SK-N-SH treated with all-trans-retinoic acid at 6 μM for 48 hours (cell line): ENCODE data around the gene CAMK2A.

ENCODE experiments used
- ARNTL ChIP-seq: fragments of 450-650 bp; formaldehyde crosslinking; IDR thresholded peaks from 2 replicates; pipeline ENCODE4 v1.5.0; 2020; ENCODE audit warnings: low read depth, mild to moderate bottlenecking, moderate library complexity, borderline replicate concordance
- CREB5 ChIP-seq: fragments of 250-450 bp; sonication (Bioruptor Pico); IDR thresholded peaks from 2 replicates; pipeline ENCODE4 v1.5.1; 2020; ENCODE audit warnings: low read depth, mild to moderate bottlenecking, moderate library complexity
- CSDC2 ChIP-seq: fragments of 250-450 bp; sonication (Bioruptor Pico); IDR thresholded peaks from 2 replicates; pipeline ENCODE4 v1.5.0; 2020; ENCODE audit warnings: mild to moderate bottlenecking, moderate library complexity
- POU6F1 ChIP-seq: fragments of 250-450 bp; sonication (Bioruptor Pico); IDR thresholded peaks from 2 replicates; pipeline ENCODE4 v1.8.0; 2021; ENCODE audit warnings: low read depth, mild to moderate bottlenecking, moderate library complexity, borderline replicate concordance
- PPARA ChIP-seq: fragments of 250-450 bp; sonication (Bioruptor Pico); IDR thresholded peaks from 2 replicates; pipeline ENCODE4 v1.5.0; 2020; ENCODE audit warnings: mild to moderate bottlenecking, borderline replicate concordance
- RARB ChIP-seq: fragments of 250-450 bp; sonication (Bioruptor Pico); IDR thresholded peaks from 2 replicates; pipeline ENCODE4 v1.8.0; 2021; ENCODE audit warnings: mild to moderate bottlenecking, moderate library complexity
- TOX ChIP-seq: fragments of 250-450 bp; sonication (Bioruptor Pico); IDR thresholded peaks from 2 replicates; pipeline ENCODE4 v1.8.0; 2021; ENCODE audit warnings: mild to moderate bottlenecking, moderate library complexity, borderline replicate concordance
- ZNF565 ChIP-seq: fragments of 450-650 bp; formaldehyde crosslinking; conservative IDR thresholded peaks from 2 replicates; pipeline ENCODE4 v1.5.0; 2020; ENCODE audit warnings: low read depth, mild to moderate bottlenecking, moderate library complexity
- TF ChIP-seq, protein P1 (sequence below): fragments of 250-450 bp; sonication (Bioruptor Pico); IDR thresholded peaks from 2 replicates; pipeline ENCODE4 v1.5.1; 2021; ENCODE audit warnings: mild to moderate bottlenecking, moderate library complexity
- TF ChIP-seq, protein P2 (sequence below): fragments of 250-450 bp; sonication (Bioruptor Pico); IDR thresholded peaks from 2 replicates; pipeline ENCODE4 v1.5.0; 2020; ENCODE audit warnings: mild to moderate bottlenecking, moderate library complexity
- TF ChIP-seq, protein P3 (sequence below): fragments of 250-450 bp; sonication (Bioruptor Pico); IDR thresholded peaks from 2 replicates; pipeline ENCODE4 v1.8.0; 2020; ENCODE audit warnings: mild to moderate bottlenecking, moderate library complexity, borderline replicate concordance

DNA sequence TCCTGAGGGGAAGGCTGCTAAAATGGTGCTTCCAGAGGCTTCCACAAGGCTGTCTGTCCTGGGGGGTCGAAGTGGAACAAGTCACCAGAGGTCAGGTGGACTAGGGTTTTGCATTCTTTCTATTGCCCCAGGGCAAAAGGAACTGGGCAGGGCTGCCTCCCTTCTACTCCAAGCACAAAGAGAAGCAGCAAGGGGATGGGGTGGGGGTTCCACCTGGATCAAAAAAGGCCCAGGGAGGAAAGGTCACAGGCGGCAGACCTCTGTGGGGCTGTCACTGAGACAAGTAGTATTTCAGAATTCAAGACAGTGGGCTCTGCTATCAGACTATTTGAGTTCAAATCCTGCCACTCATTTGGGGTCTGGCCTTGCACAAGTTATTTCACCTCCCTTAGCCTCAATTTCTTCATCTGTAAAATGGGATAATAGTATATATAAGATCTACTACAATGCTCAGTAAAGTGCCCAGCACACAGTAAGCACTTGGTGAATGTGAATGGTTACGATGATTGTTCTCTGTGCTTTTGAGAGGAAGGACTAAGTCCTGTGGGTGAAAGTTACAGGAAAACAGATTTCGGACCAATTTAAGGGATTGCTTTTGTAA is 15.0 kb upstream of the CAMK2A start:
- TF ChIP-seq TOX (CRISPR knock-in tag) (no peak), RARB (CRISPR knock-in tag) (no peak), POU6F1 (no peak), PPARA (CRISPR knock-in tag) (no peak), CSDC2 (CRISPR knock-in tag) (no peak), CREB5 (CRISPR knock-in tag) (no peak), ZNF565 (CRISPR knock-in tag) (no peak), ARNTL (CRISPR knock-in tag) (no peak)
- TF ChIP-seq, protein P1, sequence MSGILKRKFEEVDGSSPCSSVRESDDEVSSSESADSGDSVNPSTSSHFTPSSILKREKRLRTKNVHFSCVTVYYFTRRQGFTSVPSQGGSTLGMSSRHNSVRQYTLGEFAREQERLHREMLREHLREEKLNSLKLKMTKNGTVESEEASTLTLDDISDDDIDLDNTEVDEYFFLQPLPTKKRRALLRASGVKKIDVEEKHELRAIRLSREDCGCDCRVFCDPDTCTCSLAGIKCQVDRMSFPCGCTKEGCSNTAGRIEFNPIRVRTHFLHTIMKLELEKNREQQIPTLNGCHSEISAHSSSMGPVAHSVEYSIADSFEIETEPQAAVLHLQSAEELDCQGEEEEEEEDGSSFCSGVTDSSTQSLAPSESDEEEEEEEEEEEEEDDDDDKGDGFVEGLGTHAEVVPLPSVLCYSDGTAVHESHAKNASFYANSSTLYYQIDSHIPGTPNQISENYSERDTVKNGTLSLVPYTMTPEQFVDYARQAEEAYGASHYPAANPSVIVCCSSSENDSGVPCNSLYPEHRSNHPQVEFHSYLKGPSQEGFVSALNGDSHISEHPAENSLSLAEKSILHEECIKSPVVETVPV, result no peak
- TF ChIP-seq, protein P2, sequence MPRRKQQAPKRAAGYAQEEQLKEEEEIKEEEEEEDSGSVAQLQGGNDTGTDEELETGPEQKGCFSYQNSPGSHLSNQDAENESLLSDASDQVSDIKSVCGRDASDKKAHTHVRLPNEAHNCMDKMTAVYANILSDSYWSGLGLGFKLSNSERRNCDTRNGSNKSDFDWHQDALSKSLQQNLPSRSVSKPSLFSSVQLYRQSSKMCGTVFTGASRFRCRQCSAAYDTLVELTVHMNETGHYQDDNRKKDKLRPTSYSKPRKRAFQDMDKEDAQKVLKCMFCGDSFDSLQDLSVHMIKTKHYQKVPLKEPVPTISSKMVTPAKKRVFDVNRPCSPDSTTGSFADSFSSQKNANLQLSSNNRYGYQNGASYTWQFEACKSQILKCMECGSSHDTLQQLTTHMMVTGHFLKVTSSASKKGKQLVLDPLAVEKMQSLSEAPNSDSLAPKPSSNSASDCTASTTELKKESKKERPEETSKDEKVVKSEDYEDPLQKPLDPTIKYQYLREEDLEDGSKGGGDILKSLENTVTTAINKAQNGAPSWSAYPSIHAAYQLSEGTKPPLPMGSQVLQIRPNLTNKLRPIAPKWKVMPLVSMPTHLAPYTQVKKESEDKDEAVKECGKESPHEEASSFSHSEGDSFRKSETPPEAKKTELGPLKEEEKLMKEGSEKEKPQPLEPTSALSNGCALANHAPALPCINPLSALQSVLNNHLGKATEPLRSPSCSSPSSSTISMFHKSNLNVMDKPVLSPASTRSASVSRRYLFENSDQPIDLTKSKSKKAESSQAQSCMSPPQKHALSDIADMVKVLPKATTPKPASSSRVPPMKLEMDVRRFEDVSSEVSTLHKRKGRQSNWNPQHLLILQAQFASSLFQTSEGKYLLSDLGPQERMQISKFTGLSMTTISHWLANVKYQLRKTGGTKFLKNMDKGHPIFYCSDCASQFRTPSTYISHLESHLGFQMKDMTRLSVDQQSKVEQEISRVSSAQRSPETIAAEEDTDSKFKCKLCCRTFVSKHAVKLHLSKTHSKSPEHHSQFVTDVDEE (CRISPR knock-in tag), result no peak
- TF ChIP-seq, protein P3, sequence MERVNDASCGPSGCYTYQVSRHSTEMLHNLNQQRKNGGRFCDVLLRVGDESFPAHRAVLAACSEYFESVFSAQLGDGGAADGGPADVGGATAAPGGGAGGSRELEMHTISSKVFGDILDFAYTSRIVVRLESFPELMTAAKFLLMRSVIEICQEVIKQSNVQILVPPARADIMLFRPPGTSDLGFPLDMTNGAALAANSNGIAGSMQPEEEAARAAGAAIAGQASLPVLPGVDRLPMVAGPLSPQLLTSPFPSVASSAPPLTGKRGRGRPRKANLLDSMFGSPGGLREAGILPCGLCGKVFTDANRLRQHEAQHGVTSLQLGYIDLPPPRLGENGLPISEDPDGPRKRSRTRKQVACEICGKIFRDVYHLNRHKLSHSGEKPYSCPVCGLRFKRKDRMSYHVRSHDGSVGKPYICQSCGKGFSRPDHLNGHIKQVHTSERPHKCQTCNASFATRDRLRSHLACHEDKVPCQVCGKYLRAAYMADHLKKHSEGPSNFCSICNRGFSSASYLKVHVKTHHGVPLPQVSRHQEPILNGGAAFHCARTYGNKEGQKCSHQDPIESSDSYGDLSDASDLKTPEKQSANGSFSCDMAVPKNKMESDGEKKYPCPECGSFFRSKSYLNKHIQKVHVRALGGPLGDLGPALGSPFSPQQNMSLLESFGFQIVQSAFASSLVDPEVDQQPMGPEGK (CRISPR knock-in tag), result no peak
